Measurements from ENCODE around the gene PHACTR1. TPM values are rescaled to one million over a fixed set of nuclear protein-coding genes. Genes with fewer than 3 reads are reported as not detected.

Gene PHACTR1
- total RNA-seq, 1 experiment from 2014 or later: 15.5 TPM

DNA sequence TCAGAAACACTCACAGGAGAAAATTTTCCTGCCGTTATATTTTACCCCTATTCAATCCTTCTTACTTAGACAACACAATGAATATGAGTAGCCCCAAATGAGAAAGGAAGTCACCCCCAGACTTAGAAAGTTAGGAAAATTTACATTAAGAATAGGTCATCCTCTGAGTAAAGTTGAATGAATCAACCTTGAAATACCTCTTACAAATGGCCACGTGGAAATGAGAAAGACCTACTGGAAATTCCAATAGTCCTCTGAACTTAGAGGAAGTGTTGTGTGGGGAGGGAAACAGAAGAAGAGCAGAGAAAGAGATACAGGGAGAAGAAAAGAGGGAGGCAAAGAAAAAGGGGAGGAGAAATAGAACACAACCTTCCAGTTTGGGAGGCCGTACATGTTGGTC is 43.7 kb downstream of the PHACTR1 start (continued):
- TF ChIP-seq, protein P1, sequence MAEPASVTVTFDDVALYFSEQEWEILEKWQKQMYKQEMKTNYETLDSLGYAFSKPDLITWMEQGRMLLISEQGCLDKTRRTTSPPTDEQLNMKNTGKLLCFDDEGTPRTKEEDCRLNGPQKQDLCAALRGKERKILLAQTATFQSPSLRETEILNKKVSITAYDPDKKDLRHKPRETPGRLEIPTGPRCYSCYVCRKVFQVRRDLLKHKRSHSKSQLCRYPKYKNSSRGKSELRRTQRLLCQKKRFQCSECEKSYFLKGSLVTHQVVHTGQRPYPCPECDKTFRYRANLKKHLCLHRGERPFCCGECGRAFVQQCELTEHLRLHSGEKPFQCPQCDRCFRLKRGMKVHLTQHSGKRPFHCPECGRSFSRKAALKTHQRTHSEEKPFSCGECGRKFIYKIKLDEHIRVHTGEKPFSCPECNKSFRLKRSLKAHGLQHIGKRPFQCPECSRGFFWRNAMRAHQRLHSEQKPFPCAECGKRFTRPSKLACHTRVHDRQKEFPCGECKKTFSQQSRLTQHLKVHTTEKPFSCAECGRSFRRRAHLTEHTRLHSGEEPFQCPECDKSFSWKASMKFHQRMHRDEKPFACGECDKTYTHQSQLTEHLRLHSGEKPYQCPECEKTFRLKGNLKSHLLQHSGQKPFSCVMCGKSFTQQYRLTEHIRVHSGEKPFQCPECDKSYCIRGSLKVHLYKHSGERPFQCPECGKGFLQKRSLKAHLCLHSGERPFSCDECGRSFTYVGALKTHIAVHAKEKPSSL (CRISPR knock-in tag; conservative IDR thresholded peaks at IDR 0.05): no peak

DNA sequence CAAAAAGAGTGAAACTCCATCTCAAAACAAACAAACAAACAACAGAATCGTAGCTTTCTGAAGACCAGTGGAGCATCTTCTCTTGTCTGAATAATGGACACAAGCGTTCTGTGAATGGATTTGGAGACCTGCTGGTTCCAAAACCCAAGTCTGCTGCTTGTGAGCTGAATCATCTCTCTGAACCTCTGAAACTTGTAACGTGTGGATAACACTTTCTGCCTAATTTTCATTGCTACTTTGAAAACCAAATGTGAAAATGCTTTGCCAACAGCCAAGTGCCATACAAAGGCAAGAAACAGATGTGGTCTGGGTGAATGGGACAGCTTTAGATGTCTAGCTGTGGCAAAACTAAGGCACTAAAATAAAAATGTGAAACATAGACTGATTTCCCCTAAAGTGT is 44.3 kb downstream of the PHACTR1 start:
- peaks cover 20% of the 10 kb centered on the region for H3K4me1 Mint-ChIP-seq
- no peaks in the 10 kb centered on the region for H3K27me3 Mint-ChIP-seq (ENCODE audit: low read depth)
- no peak for TF ChIP-seq IRF2 (CRISPR knock-in tag; IDR thresholded peaks at IDR 0.05; ENCODE audit: borderline replicate concordance, low read depth)
- TF ChIP-seq ZNF219 (CRISPR knock-in tag; IDR thresholded peaks at IDR 0.05; ENCODE audit: borderline replicate concordance): no peak
- TF ChIP-seq CREM (CRISPR knock-in tag; IDR thresholded peaks at IDR 0.05): no peak
- TF ChIP-seq, protein P2, sequence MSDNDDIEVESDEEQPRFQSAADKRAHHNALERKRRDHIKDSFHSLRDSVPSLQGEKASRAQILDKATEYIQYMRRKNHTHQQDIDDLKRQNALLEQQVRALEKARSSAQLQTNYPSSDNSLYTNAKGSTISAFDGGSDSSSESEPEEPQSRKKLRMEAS (CRISPR knock-in tag; IDR thresholded peaks at IDR 0.05): no peak
- TF ChIP-seq ZNF232 (CRISPR knock-in tag; IDR thresholded peaks at IDR 0.05): no peak
- no peak for TF ChIP-seq ZNF138 (CRISPR knock-in tag; conservative IDR thresholded peaks at IDR 0.05)
- TF ChIP-seq NFE2L1 (CRISPR knock-in tag; IDR thresholded peaks at IDR 0.05): no peak
- TF ChIP-seq, protein P3, sequence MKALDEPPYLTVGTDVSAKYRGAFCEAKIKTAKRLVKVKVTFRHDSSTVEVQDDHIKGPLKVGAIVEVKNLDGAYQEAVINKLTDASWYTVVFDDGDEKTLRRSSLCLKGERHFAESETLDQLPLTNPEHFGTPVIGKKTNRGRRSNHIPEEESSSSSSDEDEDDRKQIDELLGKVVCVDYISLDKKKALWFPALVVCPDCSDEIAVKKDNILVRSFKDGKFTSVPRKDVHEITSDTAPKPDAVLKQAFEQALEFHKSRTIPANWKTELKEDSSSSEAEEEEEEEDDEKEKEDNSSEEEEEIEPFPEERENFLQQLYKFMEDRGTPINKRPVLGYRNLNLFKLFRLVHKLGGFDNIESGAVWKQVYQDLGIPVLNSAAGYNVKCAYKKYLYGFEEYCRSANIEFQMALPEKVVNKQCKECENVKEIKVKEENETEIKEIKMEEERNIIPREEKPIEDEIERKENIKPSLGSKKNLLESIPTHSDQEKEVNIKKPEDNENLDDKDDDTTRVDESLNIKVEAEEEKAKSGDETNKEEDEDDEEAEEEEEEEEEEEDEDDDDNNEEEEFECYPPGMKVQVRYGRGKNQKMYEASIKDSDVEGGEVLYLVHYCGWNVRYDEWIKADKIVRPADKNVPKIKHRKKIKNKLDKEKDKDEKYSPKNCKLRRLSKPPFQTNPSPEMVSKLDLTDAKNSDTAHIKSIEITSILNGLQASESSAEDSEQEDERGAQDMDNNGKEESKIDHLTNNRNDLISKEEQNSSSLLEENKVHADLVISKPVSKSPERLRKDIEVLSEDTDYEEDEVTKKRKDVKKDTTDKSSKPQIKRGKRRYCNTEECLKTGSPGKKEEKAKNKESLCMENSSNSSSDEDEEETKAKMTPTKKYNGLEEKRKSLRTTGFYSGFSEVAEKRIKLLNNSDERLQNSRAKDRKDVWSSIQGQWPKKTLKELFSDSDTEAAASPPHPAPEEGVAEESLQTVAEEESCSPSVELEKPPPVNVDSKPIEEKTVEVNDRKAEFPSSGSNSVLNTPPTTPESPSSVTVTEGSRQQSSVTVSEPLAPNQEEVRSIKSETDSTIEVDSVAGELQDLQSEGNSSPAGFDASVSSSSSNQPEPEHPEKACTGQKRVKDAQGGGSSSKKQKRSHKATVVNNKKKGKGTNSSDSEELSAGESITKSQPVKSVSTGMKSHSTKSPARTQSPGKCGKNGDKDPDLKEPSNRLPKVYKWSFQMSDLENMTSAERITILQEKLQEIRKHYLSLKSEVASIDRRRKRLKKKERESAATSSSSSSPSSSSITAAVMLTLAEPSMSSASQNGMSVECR (CRISPR knock-in tag; IDR thresholded peaks at IDR 0.05; ENCODE audit: borderline replicate concordance): no peak
- TF ChIP-seq NR1H2 (CRISPR knock-in tag; IDR thresholded peaks at IDR 0.05): no peak
- no peak for TF ChIP-seq CBFB (CRISPR knock-in tag; IDR thresholded peaks at IDR 0.05; ENCODE audit: low read depth)
- TF ChIP-seq SP1 (CRISPR knock-in tag; conservative IDR thresholded peaks at IDR 0.05): no peak
- TF ChIP-seq ATF1 (CRISPR knock-in tag; IDR thresholded peaks at IDR 0.05): no peak
- ChIA-PET POLR2A (no interaction called here), CTCF (no interaction called here)
- H3K9me3 Mint-ChIP-seq: no peaks in the 10 kb centered on the region
- no peak for DNase-seq (ENCODE audit: low spot score)
- no peak overlapping the region for H3K4me3 Mint-ChIP-seq
- no peaks in the 10 kb centered on the region for H3K36me3 Mint-ChIP-seq
- no peak overlapping the region for H3K27ac Mint-ChIP-seq
- no peak for ATAC-seq

DNA sequence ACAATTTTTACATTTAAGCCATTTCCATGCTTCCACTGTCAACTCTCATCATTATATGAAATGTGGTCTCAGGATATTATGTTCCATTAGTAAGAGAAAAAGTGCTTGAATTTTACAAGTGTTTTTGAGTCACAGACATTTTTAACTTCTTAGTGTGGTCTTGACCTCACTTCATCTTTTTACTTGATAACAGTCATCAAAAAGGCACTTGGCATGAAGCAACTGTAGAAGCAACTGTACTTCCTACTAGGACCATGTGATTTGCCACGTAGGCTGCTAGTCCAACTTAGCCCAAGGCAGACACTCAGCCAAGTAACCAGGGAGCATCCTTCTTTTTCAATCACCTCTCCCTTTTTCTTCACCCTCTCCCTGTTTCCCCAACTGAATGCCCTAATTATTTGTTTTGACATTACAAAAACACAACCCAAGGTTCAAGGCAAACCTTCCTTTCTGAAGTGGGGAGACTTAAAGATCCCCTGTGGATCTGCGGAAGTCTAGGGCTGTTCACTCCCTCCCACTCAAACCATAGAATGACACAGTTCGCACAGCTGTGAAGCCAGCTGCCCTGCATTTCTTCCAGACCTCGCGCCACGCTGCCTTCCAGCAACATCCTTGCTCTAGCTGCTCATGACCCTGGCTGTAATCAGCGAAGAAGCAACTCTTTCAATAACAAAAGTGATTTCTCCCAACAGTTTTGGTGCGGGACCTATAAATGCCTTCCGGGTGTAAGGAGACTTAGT is 45.0 kb downstream of the PHACTR1 start:
- H3K9me3 Mint-ChIP-seq: no peaks in the 10 kb centered on the region
- ChIA-PET POLR2A (no interaction called here), CTCF (no interaction called here)
- H3K27me3 Mint-ChIP-seq (ENCODE audit: low read depth): no peaks in the 10 kb centered on the region
- no peaks in the 10 kb centered on the region for H3K36me3 Mint-ChIP-seq
- DNase-seq (ENCODE audit: low spot score) (no peak), ATAC-seq (no peak)
- H3K27ac Mint-ChIP-seq: no peak overlapping the region; the same call in 1 of the 2 replicates
- H3K4me3 Mint-ChIP-seq: no peak overlapping the region
- peaks cover 14% of the 10 kb centered on the region for H3K4me1 Mint-ChIP-seq
- TF ChIP-seq CREM (CRISPR knock-in tag; IDR thresholded peaks at IDR 0.05) (no peak), NFATC4 (CRISPR knock-in tag; IDR thresholded peaks at IDR 0.05) (no peak), TEAD4 (CRISPR knock-in tag; IDR thresholded peaks at IDR 0.05) (no peak), NR2C2 (CRISPR knock-in tag; IDR thresholded peaks at IDR 0.05) (no peak), SOX15 (CRISPR knock-in tag; IDR thresholded peaks at IDR 0.05) (no peak), PRRX2 (CRISPR knock-in tag; IDR thresholded peaks at IDR 0.05) (no peak), MYBL2 (CRISPR knock-in tag; IDR thresholded peaks at IDR 0.05) (no peak), RORB (CRISPR knock-in tag; IDR thresholded peaks at IDR 0.05) (no peak), ZNF263 (CRISPR knock-in tag; IDR thresholded peaks at IDR 0.05; ENCODE audit: low read depth) (no peak)
- TF ChIP-seq, protein P4, sequence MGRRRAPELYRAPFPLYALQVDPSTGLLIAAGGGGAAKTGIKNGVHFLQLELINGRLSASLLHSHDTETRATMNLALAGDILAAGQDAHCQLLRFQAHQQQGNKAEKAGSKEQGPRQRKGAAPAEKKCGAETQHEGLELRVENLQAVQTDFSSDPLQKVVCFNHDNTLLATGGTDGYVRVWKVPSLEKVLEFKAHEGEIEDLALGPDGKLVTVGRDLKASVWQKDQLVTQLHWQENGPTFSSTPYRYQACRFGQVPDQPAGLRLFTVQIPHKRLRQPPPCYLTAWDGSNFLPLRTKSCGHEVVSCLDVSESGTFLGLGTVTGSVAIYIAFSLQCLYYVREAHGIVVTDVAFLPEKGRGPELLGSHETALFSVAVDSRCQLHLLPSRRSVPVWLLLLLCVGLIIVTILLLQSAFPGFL (CRISPR knock-in tag; IDR thresholded peaks at IDR 0.05; ENCODE audit: borderline replicate concordance): no peak
- TF ChIP-seq, protein P1 (CRISPR knock-in tag; conservative IDR thresholded peaks at IDR 0.05): no peak
- TF ChIP-seq, protein P5, sequence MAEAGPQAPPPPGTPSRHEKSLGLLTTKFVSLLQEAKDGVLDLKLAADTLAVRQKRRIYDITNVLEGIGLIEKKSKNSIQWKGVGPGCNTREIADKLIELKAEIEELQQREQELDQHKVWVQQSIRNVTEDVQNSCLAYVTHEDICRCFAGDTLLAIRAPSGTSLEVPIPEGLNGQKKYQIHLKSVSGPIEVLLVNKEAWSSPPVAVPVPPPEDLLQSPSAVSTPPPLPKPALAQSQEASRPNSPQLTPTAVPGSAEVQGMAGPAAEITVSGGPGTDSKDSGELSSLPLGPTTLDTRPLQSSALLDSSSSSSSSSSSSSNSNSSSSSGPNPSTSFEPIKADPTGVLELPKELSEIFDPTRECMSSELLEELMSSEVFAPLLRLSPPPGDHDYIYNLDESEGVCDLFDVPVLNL (CRISPR knock-in tag; IDR thresholded peaks at IDR 0.05; ENCODE audit: borderline replicate concordance, low read depth): no peak

Measured in WTC11 (cell line).